Activated CD8-positive, alpha-beta memory T cell treated with anti-CD3 and anti-CD28 coated beads, Interleukin-2, amount 50 U/mL, for 4 hours (primary cell): Measurements from ENCODE around the gene SP2.

Experiments used
- DNase-seq: peaks from one replicate; pipeline ENCODE4 v3.0.0-alpha.2; 2020

The SP2 gene

DNA sequence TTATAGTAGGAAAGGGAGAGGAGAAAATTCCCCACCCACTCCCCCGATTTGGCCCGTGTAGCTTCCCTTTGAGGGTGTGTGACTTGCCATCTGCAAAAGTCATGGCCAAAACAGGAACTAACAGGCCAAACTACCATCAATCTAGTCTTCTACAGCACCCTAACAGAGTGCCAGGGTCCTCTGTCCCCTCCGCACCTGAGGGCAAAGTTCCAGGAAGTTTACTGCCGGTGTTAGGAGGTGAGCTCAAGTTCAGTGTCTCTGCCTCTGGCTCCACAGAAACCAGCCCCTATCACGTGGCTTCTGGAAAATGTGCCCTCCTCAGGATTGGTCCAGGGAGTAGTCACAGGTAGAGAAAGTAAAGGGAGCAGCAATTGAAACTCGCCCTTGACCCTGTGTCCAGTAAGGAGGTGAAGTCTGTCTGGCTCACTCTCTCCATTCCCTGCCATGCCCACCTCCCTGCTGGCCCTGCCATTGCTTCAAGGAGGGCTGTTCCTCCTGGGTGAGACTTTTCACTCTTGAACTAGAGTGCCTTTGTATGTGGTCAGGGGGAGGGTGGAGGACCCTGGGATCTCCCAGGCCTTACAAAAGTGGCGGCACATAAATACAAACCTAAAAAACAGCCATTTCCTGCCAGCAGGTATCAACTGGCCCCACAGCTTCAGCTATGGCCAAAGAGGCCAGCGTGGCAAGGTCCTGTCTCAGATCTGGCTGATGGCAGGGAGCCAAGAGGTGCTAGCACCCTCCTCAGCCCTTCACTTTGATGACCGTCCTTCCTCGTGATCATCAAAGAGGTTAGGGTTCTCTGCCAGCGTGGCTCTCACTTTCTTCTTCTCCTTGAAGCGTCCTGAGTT, 56.4 kb downstream of the SP2 start:
- DNase-seq = no peak

DNA sequence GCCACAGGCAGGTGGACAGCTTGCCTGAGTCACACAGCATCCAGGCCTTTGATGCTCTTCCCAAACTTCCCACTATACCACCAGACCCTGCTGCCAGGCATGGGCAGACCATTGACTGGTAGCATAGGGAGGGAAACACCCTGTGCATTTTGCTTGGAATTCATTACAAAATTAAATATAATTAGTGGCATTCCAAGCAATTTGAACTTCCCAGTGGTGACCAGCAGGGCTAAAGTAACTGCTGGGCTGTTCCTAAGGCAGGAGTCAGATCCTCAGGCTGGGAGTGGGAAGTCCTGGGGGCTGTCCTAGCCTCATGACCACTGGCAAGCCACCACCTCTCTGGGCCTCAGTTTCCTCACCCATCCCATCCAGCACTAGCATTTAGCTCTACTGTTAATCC, 57.9 kb downstream of the SP2 start:
- DNase-seq = no peak

DNA sequence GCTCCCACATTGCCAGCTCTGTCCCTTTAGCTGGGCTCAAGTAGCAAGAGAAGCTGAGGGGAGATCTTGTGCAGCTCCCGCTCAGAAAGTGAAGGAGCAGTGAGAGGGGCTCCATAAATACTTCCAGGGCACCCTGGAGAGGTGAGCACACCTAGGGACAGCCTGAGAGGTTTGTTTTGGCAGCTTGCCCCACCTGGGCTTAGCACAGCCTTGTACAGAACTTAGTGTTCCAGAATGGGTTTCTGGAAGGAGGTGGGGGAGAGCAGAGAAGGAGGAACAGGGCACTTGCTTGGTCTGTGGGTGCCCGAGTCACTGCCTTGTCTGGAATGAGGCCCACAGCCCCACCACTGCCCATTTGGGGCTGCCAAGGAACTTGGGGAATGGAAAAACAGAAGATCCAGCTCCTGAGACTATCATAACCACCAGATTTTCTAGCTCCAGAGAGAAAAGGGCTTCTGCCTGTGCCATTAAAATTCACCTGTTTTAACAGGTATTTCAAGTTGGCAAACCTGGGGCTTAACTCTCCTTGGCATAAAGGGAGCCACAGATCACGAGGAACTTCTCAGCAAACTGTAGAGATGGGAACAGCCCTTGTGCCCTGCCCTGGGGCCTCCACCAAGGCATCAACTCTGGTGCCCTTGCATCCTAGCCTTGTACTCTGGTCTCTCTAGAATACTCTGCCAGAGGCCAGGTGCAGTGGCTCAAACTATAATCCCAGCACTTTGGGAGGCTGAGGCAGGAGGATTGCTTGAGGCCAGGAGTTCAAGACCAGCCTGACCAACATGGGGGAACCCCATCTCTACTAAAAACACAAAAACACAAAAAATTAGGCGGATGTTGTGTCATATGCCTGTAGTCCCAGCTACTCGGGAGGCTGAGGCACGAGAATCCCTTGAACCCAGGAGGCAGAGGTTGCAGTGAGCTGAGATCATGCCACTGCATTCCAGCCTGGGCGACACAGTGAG, 59.7 kb downstream of the SP2 start:
- no peak for DNase-seq

DNA sequence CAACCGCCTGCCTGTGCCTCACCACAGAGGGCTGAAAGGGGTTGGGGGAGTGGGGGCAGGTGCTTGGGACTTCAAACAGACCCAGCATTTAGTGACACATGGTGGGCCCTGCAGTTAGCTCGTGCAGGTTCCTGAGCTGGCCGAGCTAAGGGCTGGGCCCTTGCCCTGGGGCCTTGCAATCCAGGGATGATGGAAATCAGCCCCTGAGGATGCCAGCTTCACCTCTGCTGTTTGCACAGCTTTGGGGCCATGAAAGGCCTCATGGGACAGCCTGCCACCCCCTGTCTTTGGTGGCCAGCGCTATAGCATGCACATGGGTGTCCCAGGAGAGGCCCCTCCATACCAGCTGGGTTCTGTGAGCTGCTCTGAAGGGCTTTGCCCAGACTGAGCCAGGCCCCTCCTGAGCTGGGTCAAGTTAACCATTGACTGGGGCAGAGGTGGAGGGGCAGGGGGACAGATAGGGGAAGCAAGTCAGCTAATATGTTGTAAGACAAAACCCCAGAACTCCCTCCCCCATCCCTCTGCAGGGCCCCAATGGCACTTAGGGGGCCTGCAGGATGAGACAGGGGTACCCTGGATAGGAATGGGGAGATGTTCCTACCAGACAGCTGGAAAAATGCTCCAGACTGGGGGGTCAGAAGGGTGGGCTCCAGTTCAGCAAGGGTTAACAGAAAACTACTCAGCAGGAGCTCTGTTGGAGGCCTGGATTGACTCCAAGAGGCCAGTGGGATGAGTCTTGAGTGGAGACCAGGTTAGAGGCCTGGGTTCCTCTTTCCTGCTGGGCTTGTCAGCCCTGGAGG, 61.0 kb downstream of the SP2 start:
- DNase-seq = no peak

- no peak for DNase-seq
Observed at GRCh38 chr17:47957591-47958490, 61.8 kb downstream of the SP2 start, which contains the start of gene PRR15L. PRR15L (minus strand) TSS chr17:47957883; CDS start chr17:47953234, 4,649 bp downstream.

- no peak for DNase-seq
Observed at GRCh38 chr17:47959825-47960655, 64.0 kb downstream of the SP2 start.

DNA sequence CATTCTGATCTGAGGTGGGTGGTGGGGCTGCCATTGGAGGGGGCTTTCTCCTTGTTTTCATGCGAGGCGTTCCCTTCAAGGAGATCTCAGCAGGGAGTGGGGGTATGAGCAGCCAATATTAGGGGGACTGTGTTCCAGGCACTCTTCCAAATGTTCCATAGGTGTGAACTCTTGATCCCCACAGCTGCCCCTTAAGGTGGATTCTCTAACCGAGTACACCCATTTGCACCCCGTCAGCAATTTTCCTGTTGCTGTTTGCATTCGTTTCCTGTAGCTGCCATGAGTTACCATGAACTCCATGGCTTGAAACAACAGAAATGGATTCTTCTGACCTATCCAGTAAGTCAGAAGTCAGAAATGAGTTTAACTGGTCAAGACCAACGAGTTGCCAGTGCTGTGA, 65.4 kb downstream of the SP2 start:
- DNase-seq = no peak

DNA sequence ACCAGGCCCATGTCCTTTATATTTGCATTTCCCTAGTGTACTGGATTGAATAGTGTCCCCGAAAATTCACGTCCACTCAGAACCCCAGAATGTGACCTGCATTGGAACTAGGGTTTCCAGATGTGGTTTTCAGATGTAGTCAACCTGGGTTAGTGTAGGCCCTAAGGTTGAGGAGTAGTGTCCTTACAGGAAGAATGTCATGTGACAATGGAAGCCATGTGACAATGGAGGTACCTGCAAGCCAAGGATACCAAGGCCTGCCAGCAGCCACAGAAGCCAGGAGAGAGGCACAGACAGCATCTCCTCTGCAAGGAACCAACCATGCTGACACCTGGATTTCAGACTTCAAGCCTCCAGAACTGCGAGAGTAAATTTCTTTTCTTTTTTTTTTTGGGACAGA, 66.9 kb downstream of the SP2 start:
- no peak for DNase-seq

GRCh38 chr17:47964856-47965255, 68.8 kb downstream of the SP2 start:
- no peak for DNase-seq

DNA sequence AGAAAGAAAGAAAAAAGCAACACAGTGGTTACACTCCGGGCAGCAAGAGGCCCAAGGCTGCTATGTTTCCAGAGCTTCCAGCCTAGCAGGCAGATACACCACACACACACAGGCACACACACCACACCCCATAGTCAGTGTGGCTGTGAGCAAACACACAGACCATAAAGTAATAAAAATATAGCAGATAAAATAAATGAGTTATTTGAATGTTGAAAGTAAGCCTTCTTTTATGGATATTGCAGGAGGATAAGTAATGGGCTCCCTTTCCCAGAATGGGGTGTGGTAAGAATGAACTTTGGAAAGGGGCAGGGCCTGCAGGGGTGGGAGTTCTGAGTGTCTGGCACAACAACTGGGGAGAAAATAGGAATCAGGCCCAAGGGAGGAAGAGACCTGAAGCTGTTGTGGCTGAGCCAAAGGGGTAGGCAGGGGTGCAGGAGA, 70.1 kb downstream of the SP2 start:
- DNase-seq = no peak

- no peak for DNase-seq
Observed at GRCh38 chr17:47967607-47968252, 71.7 kb downstream of the SP2 start.

DNA sequence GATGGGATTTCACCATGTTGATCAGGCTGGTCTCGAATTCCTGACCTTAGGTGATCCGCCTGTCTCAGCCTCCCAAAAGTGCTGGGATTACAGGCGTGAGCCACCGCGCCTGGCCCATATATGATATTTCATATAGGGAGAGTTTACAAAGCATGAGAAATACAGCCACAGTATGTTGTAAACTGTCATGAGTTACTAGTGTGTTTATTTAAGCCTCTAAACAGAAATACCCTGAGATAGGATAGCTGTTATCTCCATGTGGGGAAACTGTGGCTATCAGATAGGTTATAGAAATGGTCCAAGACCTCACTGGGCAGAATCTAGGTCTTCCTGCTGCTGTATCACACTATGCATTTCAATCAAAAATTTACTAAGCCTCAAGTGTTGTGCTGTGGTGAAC, 72.8 kb downstream of the SP2 start:
- DNase-seq = no peak

- DNase-seq = no peak
Observed at GRCh38 chr17:47969930-47970724, 74.1 kb downstream of the SP2 start.

- peak; percentile 99 for DNase-seq
Observed at GRCh38 chr17:47970725-47971499, 74.9 kb downstream of the SP2 start, which contains the start of gene CDK5RAP3. CDK5RAP3 (plus strand) TSS chr17:47971113; CDS start chr17:47971147, 34 bp downstream.

DNA sequence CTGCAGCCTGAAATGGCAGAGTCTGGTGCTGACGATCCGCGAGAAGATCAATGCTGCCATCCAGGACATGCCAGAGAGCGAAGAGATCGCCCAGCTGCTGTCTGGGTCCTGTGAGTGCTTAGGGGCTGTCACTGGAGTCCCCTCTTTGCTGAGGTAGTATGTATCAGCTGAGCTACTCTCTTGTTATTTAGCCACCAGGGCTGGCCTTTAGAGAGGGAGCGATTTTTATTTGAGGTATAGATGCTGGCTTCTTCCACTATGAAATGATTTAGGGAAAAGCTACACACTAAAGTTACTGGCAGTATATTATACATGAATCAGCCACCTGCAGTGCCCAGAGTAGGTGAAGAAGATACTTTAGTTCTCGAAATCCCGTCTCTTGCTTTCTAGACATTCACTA, 77.5 kb downstream of the SP2 start:
- no peak for DNase-seq

- no peak for DNase-seq
Observed at GRCh38 chr17:47975189-47975822, 79.3 kb downstream of the SP2 start.

DNA sequence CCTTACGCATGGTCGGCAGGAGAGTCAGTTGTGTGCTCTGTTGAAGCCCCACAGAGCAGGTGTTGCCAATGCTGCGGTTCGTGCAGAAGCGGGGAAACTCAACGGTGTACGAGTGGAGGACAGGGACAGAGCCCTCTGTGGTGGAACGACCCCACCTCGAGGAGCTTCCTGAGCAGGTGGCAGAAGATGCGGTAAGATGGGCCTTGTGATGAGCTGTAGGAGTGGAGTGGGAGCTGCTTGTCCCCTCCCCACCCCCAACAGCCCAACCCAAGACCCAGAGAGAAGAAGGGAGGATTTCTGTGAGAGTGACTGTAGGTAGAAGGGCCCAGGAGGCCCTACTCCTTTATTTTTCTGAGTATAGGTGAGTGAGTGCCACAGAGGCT, 79.8 kb downstream of the SP2 start:
- DNase-seq = no peak

GRCh38 chr17:47978324-47978723, 82.3 kb downstream of the SP2 start:
- DNase-seq = peak; percentile 45
